ENCODE measurements around the gene CRYGA.
"Not testable (repeated sequence)": the region's sequence is repeated elsewhere in the genome, so short reads cannot be mapped to it uniquely, and the experiment has no call there.

The CRYGA gene

DNA sequence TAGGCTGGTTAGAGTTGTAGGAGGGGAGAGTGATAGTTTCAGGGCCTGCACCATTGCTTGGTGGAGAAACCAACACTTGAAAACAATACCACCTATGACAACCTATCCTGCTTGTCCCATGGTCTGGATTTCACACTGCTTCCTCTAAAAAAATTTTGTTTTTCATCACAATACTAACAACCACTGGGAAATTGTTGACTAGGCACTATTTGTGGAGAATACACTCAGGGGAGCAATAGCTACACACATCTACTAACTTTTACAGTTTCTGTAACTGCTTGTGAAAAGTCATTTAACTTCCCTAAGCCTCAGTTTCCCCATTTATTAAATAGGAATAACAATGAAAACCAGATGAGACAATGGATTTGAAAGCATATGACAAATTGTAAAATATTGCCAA is 13.3 kb downstream of the CRYGA start:
- Mint-ChIP-seq H3K9me3 (no peaks in the 10 kb centered on the region), H3K36me3 (ENCODE audit: insufficient read depth) (peaks cover 2% of the 10 kb centered on the region), H3K4me1 (no peaks in the 10 kb centered on the region), H3K27ac (ENCODE audit: low read depth) (no peak overlapping the region), H3K4me3 (no peak overlapping the region), H3K27me3 (peaks cover 10% of the 10 kb centered on the region)
- no peak for ATAC-seq (replicated peaks; ENCODE audit: extremely low read depth, poor library complexity, severe bottlenecking)
- no peak for DNase-seq (ENCODE audit: low spot score in 2 of 2)

DNA sequence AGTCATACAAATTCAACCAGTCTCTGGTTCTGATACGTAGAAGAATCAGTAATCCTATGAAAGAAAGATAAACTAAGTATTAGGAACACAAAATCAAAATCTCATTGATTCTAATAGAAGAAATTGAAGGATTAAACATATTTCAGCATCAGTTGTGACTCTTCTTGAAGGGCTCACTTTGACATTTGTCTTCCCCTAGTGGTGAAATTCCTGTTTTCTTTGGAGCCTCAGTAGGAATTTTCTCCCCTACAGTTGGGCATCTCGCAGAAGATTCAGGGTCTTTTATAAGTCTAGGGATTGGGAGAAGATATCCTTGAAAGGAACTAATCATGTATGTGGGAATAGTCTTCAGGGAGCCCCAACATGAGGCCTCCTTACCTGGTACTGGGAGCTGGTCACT is 14.6 kb downstream of the CRYGA start:
- Mint-ChIP-seq H3K4me3 (no peak overlapping the region), H3K36me3 (ENCODE audit: insufficient read depth) (peaks cover 2% of the 10 kb centered on the region), H3K27ac (ENCODE audit: low read depth) (no peak overlapping the region), H3K9me3 (no peaks in the 10 kb centered on the region), H3K27me3 (peaks cover 10% of the 10 kb centered on the region), H3K4me1 (no peaks in the 10 kb centered on the region)
- no peak for ATAC-seq (replicated peaks; ENCODE audit: extremely low read depth, poor library complexity, severe bottlenecking)
- no peak for DNase-seq (ENCODE audit: low spot score in 2 of 2)

DNA sequence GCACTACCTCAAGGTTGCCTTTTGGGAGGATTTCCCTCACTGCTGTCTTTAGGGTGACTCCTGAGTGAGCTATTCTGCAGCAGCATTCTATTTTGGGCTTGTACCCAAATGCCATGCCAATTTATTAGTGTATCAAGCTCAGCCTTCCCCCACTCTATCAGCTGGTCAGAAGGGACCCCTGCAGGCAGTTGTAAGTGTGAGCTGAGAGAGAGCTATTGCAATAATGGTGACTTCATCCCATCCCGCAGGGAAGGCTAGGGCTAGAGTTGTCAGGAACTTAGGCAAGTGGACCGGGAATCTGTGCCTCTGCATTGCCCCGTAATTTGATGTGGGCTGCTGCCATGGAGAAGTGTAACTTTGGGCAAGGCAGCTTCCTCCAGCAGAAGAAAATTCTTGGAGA is 15.6 kb downstream of the CRYGA start:
- Mint-ChIP-seq H3K27ac (ENCODE audit: low read depth) (no peak overlapping the region), H3K4me1 (no peaks in the 10 kb centered on the region), H3K27me3 (peaks cover 10% of the 10 kb centered on the region), H3K9me3 (no peaks in the 10 kb centered on the region), H3K36me3 (ENCODE audit: insufficient read depth) (peaks cover 2% of the 10 kb centered on the region), H3K4me3 (no peak overlapping the region)
- ATAC-seq (replicated peaks; ENCODE audit: extremely low read depth, poor library complexity, severe bottlenecking) (no peak), DNase-seq (ENCODE audit: low spot score in 2 of 2) (no peak)

DNA sequence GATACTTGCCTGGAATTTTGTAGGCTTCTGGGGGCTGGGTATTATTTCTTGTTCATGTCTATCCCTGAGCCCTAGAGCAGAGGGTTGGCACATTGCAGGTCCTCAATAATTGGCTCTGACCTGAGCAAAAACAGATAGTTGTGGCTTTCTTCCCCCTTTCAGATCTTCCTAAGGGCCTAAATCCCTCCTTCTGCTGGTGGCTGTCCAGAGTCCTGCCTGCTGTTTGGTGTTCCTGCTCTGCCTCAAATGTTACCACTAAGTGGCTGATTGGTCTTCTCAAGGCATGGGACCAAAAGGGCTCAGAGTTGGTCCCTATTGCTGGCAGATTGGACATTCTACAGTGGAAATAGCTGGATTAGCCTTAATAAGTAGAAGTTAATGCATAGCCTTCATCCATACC is 16.4 kb downstream of the CRYGA start:
- Mint-ChIP-seq H3K4me3 (no peak overlapping the region), H3K36me3 (ENCODE audit: insufficient read depth) (peaks cover 2% of the 10 kb centered on the region), H3K4me1 (no peaks in the 10 kb centered on the region), H3K27ac (ENCODE audit: low read depth) (no peak overlapping the region), H3K27me3 (peaks cover 10% of the 10 kb centered on the region), H3K9me3 (no peaks in the 10 kb centered on the region)
- ATAC-seq (replicated peaks; ENCODE audit: extremely low read depth, poor library complexity, severe bottlenecking), result no peak
- no peak for DNase-seq (ENCODE audit: low spot score in 2 of 2)

DNA sequence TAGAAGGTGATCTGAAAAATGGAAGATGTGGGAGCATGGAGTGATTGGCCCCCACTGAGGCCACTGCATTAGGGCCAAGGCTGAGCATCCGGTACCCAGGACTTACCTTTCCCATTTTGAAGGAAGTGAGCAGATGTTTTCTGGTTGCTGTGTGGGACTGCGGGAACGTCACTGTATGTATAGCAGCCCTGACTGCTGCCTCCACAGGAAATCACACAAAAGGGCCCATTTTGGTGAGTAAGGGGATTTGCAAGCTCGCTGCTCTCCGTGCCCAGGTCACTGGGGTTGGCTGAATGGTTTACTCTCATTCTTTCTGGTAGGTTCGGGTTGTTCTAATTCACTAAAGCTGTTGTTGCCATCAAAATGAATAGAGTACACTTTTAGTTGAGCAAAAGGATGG is 17.4 kb downstream of the CRYGA start, which contains the start of gene CRYGB:
TSS of gene CRYGB (minus strand) at position 153 of the 400 bp plus-strand sequence. CDS start at position 115, 38 bp downstream.
- H3K27ac Mint-ChIP-seq (ENCODE audit: low read depth), result no peak within 1 kb of the TSS
- peaks cover 2% of the 10 kb centered on the region for H3K36me3 Mint-ChIP-seq (ENCODE audit: insufficient read depth)
- H3K27me3 Mint-ChIP-seq, result peaks cover 10% of the 10 kb centered on the region
- DNase-seq (ENCODE audit: low spot score in 2 of 2) (no peak), ATAC-seq (replicated peaks; ENCODE audit: extremely low read depth, poor library complexity, severe bottlenecking) (no peak)
- H3K9me3 Mint-ChIP-seq, result no peaks in the 10 kb centered on the region
- H3K4me3 Mint-ChIP-seq, result no peak within 1 kb of the TSS
- no peaks in the 10 kb centered on the region for H3K4me1 Mint-ChIP-seq

DNA sequence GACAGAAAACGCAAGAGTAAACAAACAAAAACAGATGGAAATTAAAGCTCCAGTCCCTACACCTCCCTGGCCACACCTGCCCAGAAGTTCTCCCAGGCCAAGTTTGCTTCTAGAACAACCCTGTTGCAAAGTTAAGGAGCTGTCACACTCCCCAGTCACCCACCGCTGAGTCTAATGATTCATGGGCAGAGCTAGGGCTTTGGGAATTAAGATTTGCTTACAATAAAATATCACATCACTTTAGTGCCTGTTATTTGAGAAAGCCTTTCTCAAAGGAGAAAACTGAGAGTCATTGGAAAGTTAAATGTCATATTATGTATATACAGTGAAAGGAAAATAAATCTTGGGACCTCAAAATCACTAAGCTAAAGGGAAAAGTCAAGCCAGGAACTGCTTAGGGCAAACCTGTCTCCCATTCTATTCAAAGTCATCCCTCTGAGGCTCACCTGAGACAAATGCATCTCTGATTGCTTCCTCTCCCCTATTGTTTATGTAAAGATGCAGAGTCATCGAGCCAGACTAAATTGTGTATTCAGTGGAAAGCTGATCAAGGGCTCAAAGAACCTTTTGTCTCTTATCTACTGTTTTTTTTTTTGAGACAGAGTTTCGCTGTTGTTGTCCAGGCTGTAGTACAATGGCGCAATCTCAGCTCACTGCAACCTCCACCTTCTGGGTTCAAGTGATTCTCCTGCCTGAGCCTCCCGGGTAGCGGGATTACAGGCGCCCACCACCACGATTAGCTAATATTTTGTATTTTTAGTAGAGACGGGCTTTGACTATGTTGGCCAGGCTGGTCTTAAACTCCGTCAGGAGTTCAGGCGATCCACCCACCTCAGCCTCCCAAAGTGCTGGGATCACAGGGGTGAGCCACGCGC is 20.2 kb downstream of the CRYGA start:
- no peak for ATAC-seq (replicated peaks; ENCODE audit: extremely low read depth, poor library complexity, severe bottlenecking)
- no peak for DNase-seq (ENCODE audit: low spot score in 2 of 2)
- Mint-ChIP-seq H3K27ac (ENCODE audit: low read depth) (no peak overlapping the region), H3K27me3 (no peaks in the 10 kb centered on the region), H3K9me3 (no peaks in the 10 kb centered on the region), H3K36me3 (ENCODE audit: insufficient read depth) (no peaks in the 10 kb centered on the region), H3K4me3 (no peak overlapping the region), H3K4me1 (no peaks in the 10 kb centered on the region)

DNA sequence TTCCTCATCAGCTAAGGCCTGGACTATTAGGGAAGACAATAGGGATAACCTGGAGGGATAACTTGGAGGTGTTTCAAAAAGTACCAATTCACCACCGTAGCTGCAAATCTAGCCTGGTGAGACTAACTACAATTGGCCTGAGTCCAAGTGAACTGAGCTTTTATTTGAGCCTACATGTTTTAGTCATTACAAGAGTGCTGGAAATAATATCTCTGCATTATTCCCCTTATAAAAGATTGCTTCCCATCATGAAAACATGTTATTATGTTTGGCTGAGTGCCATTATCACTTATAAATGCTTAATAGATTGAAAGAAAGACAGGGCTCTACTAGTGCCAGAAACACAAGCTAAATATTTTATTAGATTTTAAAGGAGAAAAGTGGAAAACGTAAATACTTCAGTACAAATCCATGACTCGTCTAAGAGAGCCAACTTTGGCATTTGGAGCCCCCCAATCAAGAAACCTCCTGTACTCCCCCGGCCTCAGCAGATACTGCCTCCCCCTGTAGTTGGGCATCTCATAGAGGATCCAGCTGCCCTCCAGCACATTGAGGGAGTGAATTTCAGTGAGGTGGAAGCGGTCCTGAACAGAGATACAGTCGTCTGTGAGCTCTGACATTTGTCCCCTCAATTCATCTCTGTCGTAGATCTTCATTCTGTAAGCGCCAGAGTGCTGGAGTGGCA is 21.0 kb downstream of the CRYGA start:
- H3K4me3 Mint-ChIP-seq, result no peak overlapping the region
- no peak overlapping the region for H3K27ac Mint-ChIP-seq (ENCODE audit: low read depth)
- no peaks in the 10 kb centered on the region for H3K27me3 Mint-ChIP-seq
- H3K4me1 Mint-ChIP-seq, result no peaks in the 10 kb centered on the region
- no peak for ATAC-seq (replicated peaks; ENCODE audit: extremely low read depth, poor library complexity, severe bottlenecking)
- no peaks in the 10 kb centered on the region for H3K36me3 Mint-ChIP-seq (ENCODE audit: insufficient read depth)
- no peak for DNase-seq (ENCODE audit: low spot score in 2 of 2)
- H3K9me3 Mint-ChIP-seq, result no peaks in the 10 kb centered on the region

DNA sequence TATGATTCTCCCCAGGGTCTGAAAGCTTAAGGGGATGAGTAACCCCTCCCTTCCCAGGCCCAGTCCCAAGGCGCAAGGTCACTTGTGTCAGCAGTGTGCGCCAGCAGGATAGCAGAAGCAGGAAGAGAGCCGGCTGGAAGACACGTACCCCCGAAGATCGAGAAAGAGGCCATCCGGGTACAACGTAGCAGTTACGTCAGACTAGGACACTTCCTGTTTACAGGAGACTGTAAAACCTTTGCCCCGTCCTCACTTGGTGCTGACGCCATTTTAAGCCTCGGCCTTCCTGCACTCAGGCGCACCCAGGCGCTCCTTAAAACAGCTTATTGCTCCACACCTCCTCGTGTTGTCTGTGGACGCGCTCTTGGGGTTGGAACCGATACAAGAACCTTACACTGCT is 23.9 kb downstream of the CRYGA start:
- H3K27me3 Mint-ChIP-seq, result no peaks in the 10 kb centered on the region
- H3K27ac Mint-ChIP-seq (ENCODE audit: low read depth), result no peak overlapping the region
- ATAC-seq (replicated peaks; ENCODE audit: extremely low read depth, poor library complexity, severe bottlenecking) (no peak), DNase-seq (ENCODE audit: low spot score in 2 of 2) (no peak)
- H3K4me1 Mint-ChIP-seq, result peaks cover 6% of the 10 kb centered on the region
- no peak overlapping the region for H3K4me3 Mint-ChIP-seq
- H3K9me3 Mint-ChIP-seq, result no peaks in the 10 kb centered on the region
- H3K36me3 Mint-ChIP-seq (ENCODE audit: insufficient read depth), result no peaks in the 10 kb centered on the region

DNA sequence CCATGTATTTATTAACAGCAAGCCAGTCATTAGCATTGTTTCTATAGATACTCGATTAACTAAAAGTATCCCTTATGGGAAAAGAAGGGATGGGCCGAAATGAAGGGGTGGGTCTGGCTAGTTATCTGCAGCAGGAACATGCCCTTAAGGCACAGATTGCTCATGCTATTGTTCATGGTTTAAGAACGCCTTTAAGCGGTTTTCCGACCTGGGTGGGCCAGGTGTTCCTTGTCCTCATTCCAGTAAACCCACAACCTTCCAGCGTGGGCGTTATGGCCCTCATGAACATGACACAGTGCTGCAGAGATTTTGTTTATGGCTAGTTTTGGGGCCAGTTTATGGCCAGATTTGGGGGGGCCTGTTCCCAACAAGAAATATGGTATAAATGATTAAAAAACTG is 25.1 kb downstream of the CRYGA start:
- not testable (repeated sequence) for H3K27ac Mint-ChIP-seq (ENCODE audit: low read depth); H3K9me3 Mint-ChIP-seq; H3K36me3 Mint-ChIP-seq (ENCODE audit: insufficient read depth); ATAC-seq (replicated peaks; ENCODE audit: extremely low read depth, poor library complexity, severe bottlenecking); H3K4me1 Mint-ChIP-seq; H3K4me3 Mint-ChIP-seq; DNase-seq (ENCODE audit: low spot score in 2 of 2); H3K27me3 Mint-ChIP-seq

DNA sequence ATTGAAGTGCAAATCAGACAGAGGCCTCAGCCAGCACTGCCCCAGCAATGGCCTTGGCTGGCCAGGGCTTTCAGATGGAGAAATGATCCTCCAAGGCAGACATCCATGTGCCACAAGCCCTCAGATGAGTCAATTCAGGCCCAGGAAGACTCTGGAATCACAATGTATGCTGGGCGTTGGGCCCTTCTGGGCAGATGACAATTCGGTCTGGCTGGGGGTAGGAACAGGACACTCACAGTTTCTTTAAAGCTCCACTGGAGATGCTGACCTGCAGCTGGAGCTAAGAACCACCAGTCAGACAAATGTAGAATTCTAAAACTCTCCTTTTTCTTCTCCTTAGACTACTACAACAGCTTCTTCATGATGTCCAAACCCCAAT is 26.7 kb downstream of the CRYGA start:
- peaks cover 8% of the 10 kb centered on the region for H3K27me3 Mint-ChIP-seq
- H3K4me1 Mint-ChIP-seq, result peaks cover 6% of the 10 kb centered on the region
- H3K27ac Mint-ChIP-seq (ENCODE audit: low read depth), result no peak overlapping the region
- H3K36me3 Mint-ChIP-seq (ENCODE audit: insufficient read depth), result no peaks in the 10 kb centered on the region
- DNase-seq (ENCODE audit: low spot score in 2 of 2) (no peak), ATAC-seq (replicated peaks; ENCODE audit: extremely low read depth, poor library complexity, severe bottlenecking) (no peak)
- no peak overlapping the region for H3K4me3 Mint-ChIP-seq
- H3K9me3 Mint-ChIP-seq, result no peaks in the 10 kb centered on the region

DNA sequence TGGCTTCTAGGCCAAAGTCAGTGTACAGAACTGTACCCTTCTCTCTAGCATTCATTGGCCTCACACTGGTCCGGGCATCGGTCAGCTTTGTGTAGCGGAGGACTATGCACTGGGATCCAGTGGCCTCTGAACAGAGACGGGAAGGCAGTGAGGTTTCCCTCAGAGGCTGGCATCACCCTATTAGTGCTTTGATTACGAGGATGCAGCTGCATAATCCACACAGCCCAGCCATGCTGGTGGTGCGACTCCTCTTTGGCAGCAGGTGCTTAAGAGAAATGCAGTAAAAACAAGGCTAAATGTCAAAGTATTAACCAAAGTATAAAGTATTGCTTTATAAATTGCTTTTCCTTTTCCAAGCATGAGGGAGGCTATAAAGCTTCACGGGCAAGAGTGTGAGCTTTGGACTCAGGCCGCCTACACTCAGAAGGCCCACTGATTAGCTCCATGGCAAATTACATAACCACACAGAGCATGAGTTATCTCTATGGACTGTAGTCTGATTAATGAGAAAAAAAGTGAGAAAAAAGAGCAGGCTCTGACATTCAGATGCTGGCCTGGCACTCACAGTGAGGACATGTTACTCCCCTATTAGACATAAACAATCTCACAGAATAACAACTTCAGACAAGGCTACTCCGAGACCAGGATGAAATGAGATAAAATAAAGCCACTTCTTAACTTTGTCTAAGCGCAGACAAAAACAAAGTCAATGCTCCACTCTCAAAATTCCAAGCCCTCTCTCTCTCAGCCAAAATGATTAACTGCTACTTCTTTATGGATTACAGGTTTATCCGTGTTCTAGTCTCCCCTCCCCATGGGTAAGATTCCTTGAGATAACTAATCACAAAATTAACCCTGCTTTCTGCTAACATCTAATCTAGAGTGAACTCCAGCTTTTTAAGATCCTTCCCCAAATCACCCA is 27.3 kb downstream of the CRYGA start:
- Mint-ChIP-seq H3K27me3 (peaks cover 8% of the 10 kb centered on the region), H3K9me3 (no peaks in the 10 kb centered on the region), H3K27ac (ENCODE audit: low read depth) (no peak overlapping the region), H3K4me1 (peaks cover 6% of the 10 kb centered on the region), H3K36me3 (ENCODE audit: insufficient read depth) (no peaks in the 10 kb centered on the region), H3K4me3 (no peak overlapping the region)
- DNase-seq (ENCODE audit: low spot score in 2 of 2), result no peak
- ATAC-seq (replicated peaks; ENCODE audit: extremely low read depth, poor library complexity, severe bottlenecking), result no peak

DNA sequence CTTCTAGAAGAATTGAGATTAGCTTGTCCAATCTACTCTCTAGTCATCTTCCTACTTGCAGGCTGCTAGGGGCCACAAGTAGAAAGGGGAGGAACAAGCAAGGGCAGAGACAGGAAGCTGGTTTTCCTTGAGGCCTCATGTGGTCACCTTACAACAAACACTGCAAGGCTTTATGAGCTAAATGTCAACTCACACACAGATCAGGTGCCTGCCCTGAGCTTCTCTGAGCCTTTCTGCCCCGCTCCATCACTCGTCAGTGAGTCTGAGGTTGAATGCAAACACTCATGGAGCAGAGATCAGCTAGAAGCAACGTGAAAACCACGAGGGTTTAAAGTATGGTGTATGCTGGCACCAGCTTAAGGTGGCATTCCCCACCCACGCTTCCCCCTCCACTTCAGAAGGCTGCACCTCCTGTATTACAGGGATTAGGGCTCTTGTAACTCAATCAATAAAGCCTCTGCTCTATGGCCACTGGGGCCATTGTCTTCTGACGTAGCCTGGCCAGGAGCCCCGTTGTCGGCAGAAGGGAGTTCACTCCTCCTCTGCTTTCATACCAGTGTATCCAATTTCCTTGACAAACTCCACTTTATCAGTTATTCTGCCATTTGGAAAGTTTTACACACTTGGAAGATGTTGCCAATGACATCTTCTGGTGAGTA is 28.3 kb downstream of the CRYGA start:
- no peak overlapping the region for H3K27ac Mint-ChIP-seq (ENCODE audit: low read depth)
- peaks cover 8% of the 10 kb centered on the region for H3K27me3 Mint-ChIP-seq
- ATAC-seq (replicated peaks; ENCODE audit: extremely low read depth, poor library complexity, severe bottlenecking), result no peak

More for the DNA sequence above, 28.3 kb downstream of the CRYGA start:
- no peak for DNase-seq (ENCODE audit: low spot score in 2 of 2)
- no peak overlapping the region for H3K4me3 Mint-ChIP-seq
- H3K4me1 Mint-ChIP-seq, result peaks cover 6% of the 10 kb centered on the region
- H3K9me3 Mint-ChIP-seq, result no peaks in the 10 kb centered on the region
- no peaks in the 10 kb centered on the region for H3K36me3 Mint-ChIP-seq (ENCODE audit: insufficient read depth)

Data from central memory CD8-positive, alpha-beta T cell (primary cell).